ENCODE measurements around the gene MYO1A. TPM values are rescaled to one million over a fixed set of nuclear protein-coding genes. Genes with fewer than 3 reads are reported as not detected.
A peak's percentile ranks its signal among the peaks of the same experiment; 100 is the strongest.

MYO1A gene
- total and polyA plus RNA-seq, 7 donors = 0.04 to 1.3 (median 0.19) TPM; not detected in 1

DNA sequence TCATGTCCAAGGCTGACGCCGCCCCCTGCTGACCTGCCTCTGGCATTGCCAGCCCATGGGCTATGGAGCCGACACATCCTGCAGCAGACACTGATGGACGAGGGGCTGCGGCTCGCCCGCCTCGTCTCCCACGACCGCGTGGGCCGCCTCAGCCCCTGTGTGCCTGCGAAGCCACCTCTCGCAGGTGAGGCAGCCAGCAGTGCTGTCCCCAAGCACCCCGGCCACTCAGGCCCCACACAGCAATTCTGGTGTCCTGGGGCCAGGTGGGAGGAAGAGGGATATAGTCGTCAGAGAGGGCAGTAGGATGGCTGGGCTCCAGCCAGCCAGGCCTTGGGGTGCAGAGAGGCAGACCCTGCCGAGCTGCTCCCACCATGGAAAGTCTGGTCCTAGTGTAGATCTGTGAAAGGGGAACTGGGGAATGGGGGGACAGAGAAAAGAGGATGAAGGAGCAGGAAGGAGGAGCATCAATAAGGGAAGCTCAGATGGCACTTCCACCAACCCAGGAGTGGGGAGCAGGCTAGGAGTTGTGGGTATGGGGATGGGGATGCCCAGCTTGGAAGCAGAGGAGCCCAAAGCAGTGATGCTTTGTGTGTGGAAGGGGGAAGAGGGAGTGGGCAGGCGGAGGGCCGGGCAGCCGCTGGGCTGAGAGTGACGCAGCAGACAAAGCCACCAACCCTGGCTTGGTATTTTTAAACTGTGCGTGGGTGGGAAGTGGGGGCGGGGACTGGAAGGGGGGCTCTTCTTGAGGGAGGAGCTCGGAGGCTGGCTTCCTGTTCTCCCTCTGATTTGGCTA, 43.7 kb upstream of the MYO1A start:
- H3K27ac ChIP-seq = peak overlapping the region; percentile 4
- H3K4me3 ChIP-seq = peak overlapping the region; percentile 11
- no peaks in the 10 kb centered on the region for H3K27me3 ChIP-seq (ENCODE audit: insufficient read depth in 3 of 3, low read length in 2 of 3)
- ATAC-seq (peak; percentile 31 to 43 (median 36)), DNase-seq (peak; percentile 78 to 82)
- WGBS, 3 donors = 58 to 67% (median 62%) methylated on average over 24 of the region's 24 CpGs
- TF ChIP-seq, protein P1, sequence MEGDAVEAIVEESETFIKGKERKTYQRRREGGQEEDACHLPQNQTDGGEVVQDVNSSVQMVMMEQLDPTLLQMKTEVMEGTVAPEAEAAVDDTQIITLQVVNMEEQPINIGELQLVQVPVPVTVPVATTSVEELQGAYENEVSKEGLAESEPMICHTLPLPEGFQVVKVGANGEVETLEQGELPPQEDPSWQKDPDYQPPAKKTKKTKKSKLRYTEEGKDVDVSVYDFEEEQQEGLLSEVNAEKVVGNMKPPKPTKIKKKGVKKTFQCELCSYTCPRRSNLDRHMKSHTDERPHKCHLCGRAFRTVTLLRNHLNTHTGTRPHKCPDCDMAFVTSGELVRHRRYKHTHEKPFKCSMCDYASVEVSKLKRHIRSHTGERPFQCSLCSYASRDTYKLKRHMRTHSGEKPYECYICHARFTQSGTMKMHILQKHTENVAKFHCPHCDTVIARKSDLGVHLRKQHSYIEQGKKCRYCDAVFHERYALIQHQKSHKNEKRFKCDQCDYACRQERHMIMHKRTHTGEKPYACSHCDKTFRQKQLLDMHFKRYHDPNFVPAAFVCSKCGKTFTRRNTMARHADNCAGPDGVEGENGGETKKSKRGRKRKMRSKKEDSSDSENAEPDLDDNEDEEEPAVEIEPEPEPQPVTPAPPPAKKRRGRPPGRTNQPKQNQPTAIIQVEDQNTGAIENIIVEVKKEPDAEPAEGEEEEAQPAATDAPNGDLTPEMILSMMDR (IDR thresholded peaks at IDR 0.05) = peak; percentile 40
- peaks cover 24% of the 10 kb centered on the region for H3K4me1 ChIP-seq
- intact Hi-C loops (cut with DNase I) = no loop called here
- no peaks in the 10 kb centered on the region for H3K9me3 ChIP-seq
- H3K36me3 ChIP-seq (ENCODE audit: insufficient read depth in 1 of 2, low read depth in 1 of 2) = peaks cover 7 to 43% of the 10 kb centered on the region in 2 donors

DNA sequence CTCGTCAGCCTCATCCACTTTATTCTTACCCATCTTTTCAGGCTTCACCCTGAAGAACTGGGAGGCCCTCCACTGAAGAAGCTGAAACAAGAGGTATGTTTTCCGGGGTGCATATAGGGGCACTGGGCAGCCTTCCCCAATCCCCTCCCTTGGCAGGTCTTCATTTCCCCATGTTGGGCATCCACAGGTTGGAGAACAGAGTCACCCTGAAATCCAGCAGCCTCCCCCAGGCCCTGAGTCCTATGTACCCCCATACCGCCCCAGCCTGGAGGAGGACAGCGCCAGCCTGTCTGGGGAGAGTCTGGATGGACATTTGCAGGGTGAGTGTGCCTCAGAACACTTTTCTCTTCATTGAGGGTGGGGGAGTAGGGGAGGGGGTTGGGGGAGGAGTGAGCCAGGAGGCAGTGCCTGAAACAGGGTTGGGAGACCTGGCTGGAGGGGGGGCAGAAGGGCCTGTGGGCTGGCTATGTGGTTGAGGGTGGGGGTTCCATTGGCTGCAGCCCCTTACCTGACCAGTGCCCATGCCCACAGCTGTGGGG, 43.0 kb upstream of the MYO1A start:
- Histone ChIP-seq H3K4me3 (no peak overlapping the region), H3K9me3 (no peaks in the 10 kb centered on the region), H3K4me1 (peaks cover 24% of the 10 kb centered on the region), H3K27me3 (ENCODE audit: insufficient read depth in 3 of 3, low read length in 2 of 3) (no peaks in the 10 kb centered on the region), H3K27ac (no peak overlapping the region), H3K36me3 (ENCODE audit: insufficient read depth in 1 of 2, low read depth in 1 of 2) (peaks cover 7 to 43% of the 10 kb centered on the region in 2 donors)
- intact Hi-C loops (cut with DNase I) = no loop called here
- no peak for ATAC-seq
- 84 to 92% (median 91%) methylated on average over 4 of the region's 4 CpGs for WGBS, 3 donors
- no peak for DNase-seq
- TF ChIP-seq, protein P1 (IDR thresholded peaks at IDR 0.05) = no peak

DNA sequence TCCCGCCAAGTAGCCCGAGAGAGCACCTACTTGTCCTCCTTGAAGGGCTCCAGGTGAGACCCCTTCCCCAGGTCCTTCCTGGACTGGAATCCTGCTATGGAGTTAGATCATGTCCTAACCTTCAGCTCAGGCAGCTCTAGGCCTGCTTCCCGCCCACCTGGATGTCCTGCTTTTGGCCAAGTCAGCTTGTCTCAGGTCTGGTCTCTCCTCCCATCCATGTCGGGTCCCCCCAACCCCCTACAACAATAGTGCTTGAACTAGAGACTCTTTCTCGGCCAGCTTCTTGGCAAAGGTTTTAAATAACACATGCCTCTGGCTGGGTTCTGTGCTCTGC, 42.6 kb upstream of the MYO1A start:
- no peaks in the 10 kb centered on the region for H3K9me3 ChIP-seq
- ATAC-seq = no peak
- intact Hi-C loops (cut with DNase I) = no loop called here
- TF ChIP-seq, protein P1 (IDR thresholded peaks at IDR 0.05) = no peak
- no peak overlapping the region for H3K27ac ChIP-seq
- no peaks in the 10 kb centered on the region for H3K27me3 ChIP-seq (ENCODE audit: insufficient read depth in 3 of 3, low read length in 2 of 3)
- peaks cover 24% of the 10 kb centered on the region for H3K4me1 ChIP-seq
- WGBS, 3 donors = 81 to 84% (median 83%) methylated on average over 5 of the region's 5 CpGs
- DNase-seq = no peak
- H3K4me3 ChIP-seq = no peak overlapping the region
- H3K36me3 ChIP-seq (ENCODE audit: insufficient read depth in 1 of 2, low read depth in 1 of 2) = peaks cover 7 to 43% of the 10 kb centered on the region in 2 donors

DNA sequence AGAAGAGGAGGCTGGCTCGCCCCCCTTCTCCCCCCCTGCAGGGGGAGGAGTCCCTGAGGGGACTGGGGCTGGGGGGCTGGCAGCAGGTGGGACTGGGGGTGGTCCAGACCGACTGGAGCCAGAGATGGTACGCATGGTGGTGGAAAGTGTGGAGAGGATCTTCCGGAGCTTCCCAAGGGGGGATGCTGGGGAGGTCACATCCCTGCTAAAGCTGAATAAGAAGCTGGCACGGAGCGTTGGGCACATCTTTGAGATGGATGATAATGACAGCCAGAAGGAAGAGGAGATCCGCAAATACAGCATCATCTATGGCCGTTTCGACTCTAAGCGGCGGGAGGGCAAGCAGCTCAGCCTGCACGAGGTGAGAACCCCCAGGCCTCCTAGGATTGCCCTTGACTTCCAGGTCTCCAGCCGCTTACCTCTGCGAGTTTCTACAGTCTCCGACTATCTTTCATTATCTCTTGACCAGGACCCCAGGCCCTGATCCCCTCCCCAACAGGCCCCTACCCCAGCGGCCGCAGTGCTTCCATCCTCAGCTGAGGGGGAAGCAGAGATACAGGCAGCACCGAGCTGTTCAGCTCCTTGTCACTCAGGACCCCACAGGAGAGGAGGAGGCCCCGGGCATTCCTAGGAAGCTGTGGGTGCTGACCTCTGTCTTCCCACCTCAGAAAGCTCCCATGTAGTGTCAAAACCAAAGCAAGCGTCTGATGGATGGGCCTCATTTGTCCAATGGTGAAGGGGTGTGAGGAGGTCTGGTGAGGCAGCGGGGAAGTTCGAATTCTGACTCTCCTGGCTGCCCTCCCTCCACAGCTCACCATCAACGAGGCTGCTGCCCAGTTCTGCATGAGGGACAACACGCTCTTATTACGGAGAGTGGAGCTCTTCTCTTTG, 42.0 kb upstream of the MYO1A start:
- H3K4me1 ChIP-seq = peaks cover 24% of the 10 kb centered on the region
- TF ChIP-seq, protein P1 (IDR thresholded peaks at IDR 0.05) = no peak
- 81 to 82% (median 82%) methylated on average over 23 to 25 of the region's 25 CpGs for WGBS, 3 donors
- no peaks in the 10 kb centered on the region for H3K27me3 ChIP-seq (ENCODE audit: insufficient read depth in 3 of 3, low read length in 2 of 3)
- H3K9me3 ChIP-seq = no peaks in the 10 kb centered on the region
- intact Hi-C loops (cut with DNase I) = no loop called here
- H3K27ac ChIP-seq = no peak overlapping the region
- H3K36me3 ChIP-seq (ENCODE audit: insufficient read depth in 1 of 2, low read depth in 1 of 2) = peaks cover 7 to 40% of the 10 kb centered on the region in 2 donors
- no peak for DNase-seq
- ATAC-seq = no peak
- peak overlapping the region; percentile 84 for H3K4me3 ChIP-seq
